RWPE2 (cell line): Measurements from ENCODE around the gene CDC42SE1.

Source experiments
- ATAC-seq: fragments of 200-7000 bp; cut with Tn5 transposase; 3 replicates; pipeline ENCODE4 v1.9.1; 2021; ENCODE audit warnings: low read depth
- DNase-seq: peaks from one replicate; pipeline ENCODE4 v3.0.0-alpha.2; 2020; ENCODE audit warnings: low spot score
- H3K27ac ChIP-seq: fragments of 450-650 bp; 2 replicates; pipeline ENCODE4 v1.5.1; 2017; ENCODE audit warnings: mild to moderate bottlenecking; ENCODE audit not compliant: poor library complexity, severe bottlenecking
- H3K27me3 ChIP-seq: fragments of 250-450 bp; sonication (Bioruptor Pico); 2 replicates; pipeline ENCODE4 v1.5.1; 2021; ENCODE audit warnings: mild to moderate bottlenecking, moderate library complexity; ENCODE audit not compliant: insufficient read depth, poor library complexity, severe bottlenecking
- H3K36me3 ChIP-seq: fragments of 250-450 bp; sonication (Bioruptor Pico); 2 replicates; pipeline ENCODE4 v1.5.1; 2020; ENCODE audit warnings: low read depth, mild to moderate bottlenecking, moderate library complexity
- H3K4me1 ChIP-seq: fragments of 250-450 bp; sonication (Bioruptor Pico); 2 replicates; pipeline ENCODE4 v1.5.1; 2021; ENCODE audit warnings: mild to moderate bottlenecking, moderate library complexity; ENCODE audit not compliant: insufficient read depth, poor library complexity, severe bottlenecking
- H3K4me3 ChIP-seq: fragments of 250-450 bp; sonication (Bioruptor Pico); 2 replicates; pipeline ENCODE4 v1.5.1; 2021; ENCODE audit warnings: mild to moderate bottlenecking, moderate library complexity; ENCODE audit not compliant: severe bottlenecking
- H3K9me3 ChIP-seq: fragments of 250-450 bp; sonication (Bioruptor Pico); 2 replicates; pipeline ENCODE4 v1.5.1; 2021; ENCODE audit warnings: mild to moderate bottlenecking, moderate library complexity; ENCODE audit not compliant: severe bottlenecking
- TF ChIP-seq, protein P1 (sequence below): fragments of 450-650 bp; IDR thresholded peaks from one replicate; pipeline ENCODE4 v1.5.1; 2017; ENCODE audit warnings: mild to moderate bottlenecking, moderate library complexity; ENCODE audit not compliant: poor library complexity, severe bottlenecking

Gene CDC42SE1, protein sequence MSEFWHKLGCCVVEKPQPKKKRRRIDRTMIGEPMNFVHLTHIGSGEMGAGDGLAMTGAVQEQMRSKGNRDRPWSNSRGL

DNA sequence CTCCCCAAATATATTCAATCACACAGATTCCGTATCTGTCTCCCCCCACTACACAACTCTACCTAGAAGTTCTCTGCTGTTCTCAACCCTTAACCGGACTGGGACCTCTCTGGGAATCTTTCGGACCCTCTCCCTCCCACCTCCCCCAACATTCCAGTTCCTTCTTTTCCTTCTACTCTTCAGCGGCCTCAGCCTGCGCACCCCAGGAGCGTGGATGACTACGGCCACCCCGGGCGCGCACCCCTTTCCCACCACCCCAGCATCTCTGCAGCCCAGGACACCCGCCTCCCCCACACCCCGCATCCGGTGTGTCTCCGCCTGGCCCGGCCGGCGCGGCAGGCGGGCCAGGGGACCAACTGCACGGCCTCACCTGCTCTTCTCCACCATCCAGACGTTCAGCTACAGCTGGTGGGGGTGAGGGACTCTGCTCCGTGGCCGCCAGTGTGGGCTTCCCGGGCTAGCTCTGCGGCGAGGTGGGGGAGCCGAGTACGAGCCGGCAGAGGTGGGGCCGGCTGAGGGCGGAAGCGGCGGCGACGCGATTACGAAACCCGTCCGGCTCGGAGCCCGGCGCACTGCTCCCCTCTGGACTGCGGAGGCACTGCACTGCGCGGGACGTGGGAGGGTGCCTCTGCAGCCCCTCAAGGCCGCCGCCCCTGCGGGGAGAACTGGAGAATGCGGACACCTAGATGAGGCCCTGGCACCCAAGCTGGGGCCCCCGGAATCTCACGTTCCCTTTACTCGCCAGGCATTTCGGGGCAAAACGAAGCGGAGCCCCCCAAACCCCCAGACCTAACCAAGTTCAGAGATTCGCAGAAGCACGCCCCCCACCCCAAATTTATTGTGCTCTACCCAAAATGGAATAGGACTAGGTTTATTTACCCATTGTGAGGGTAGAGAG is at the start of gene CDC42SE1:
CDC42SE1 (minus strand) TSS at position 514 of the 898 bp plus-strand sequence. CDS start 3,892 bp downstream, outside the sequence.
- Histone ChIP-seq H3K27me3 (no peaks in the 10 kb centered on the region), H3K27ac (peak within 1 kb of the TSS; percentile 90), H3K4me1 (peaks cover 42% of the 10 kb centered on the region), H3K36me3 (peaks cover 42% of the 10 kb centered on the region), H3K9me3 (no peaks in the 10 kb centered on the region), H3K4me3 (peak within 1 kb of the TSS; percentile 68)
- TF ChIP-seq, protein P1, sequence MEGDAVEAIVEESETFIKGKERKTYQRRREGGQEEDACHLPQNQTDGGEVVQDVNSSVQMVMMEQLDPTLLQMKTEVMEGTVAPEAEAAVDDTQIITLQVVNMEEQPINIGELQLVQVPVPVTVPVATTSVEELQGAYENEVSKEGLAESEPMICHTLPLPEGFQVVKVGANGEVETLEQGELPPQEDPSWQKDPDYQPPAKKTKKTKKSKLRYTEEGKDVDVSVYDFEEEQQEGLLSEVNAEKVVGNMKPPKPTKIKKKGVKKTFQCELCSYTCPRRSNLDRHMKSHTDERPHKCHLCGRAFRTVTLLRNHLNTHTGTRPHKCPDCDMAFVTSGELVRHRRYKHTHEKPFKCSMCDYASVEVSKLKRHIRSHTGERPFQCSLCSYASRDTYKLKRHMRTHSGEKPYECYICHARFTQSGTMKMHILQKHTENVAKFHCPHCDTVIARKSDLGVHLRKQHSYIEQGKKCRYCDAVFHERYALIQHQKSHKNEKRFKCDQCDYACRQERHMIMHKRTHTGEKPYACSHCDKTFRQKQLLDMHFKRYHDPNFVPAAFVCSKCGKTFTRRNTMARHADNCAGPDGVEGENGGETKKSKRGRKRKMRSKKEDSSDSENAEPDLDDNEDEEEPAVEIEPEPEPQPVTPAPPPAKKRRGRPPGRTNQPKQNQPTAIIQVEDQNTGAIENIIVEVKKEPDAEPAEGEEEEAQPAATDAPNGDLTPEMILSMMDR = peak; percentile 83
- ATAC-seq (peak; percentile 77), DNase-seq (peak; percentile 69)

DNA sequence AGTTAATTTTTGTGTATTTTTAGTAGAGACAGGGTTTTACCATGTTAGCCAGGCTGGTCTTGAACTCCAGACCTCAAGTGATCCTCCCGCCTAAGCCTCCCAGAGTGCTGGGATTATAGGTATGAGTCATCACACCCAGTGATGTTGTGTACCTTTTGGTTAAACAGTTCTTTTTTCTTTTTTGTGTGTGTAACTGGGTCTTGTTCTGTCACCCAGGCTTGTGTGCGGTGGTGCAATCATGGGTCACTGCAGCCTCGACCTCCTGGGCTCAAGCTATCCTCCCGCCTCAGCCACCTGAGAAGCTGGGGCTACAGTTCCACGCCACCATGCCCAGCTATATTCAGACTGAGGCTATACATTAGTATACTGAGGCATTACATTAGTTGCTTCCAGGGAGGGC is 48.9 kb upstream of the CDC42SE1 start:
- Histone ChIP-seq H3K27ac (no peak overlapping the region), H3K9me3 (no peaks in the 10 kb centered on the region), H3K36me3 (no peaks in the 10 kb centered on the region), H3K27me3 (no peaks in the 10 kb centered on the region), H3K4me3 (no peak overlapping the region), H3K4me1 (peaks cover 14% of the 10 kb centered on the region)
- TF ChIP-seq, protein P1 = no peak
- ATAC-seq = no peak
- DNase-seq = no peak

DNA sequence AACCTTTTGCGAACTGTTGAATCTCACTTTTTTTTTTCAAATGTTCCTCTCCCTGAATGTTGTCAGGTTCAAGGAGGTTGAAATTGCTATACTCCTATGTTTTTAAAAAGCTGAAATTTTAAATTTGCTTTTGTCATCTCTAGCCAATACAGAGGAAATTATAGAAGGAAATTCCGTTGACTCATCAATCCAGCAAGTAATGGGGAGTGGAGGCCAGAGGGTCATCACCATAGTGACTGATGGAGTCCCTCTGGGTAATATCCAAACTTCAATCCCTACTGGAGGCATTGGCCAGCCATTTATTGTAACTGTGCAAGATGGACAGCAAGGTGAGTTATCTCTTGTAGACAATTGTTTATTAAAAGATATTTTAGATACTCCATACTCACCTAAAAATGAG is 47.5 kb upstream of the CDC42SE1 start:
- TF ChIP-seq, protein P1 = no peak
- Histone ChIP-seq H3K4me3 (no peak overlapping the region), H3K27ac (peak overlapping the region; percentile 39)

DNA sequence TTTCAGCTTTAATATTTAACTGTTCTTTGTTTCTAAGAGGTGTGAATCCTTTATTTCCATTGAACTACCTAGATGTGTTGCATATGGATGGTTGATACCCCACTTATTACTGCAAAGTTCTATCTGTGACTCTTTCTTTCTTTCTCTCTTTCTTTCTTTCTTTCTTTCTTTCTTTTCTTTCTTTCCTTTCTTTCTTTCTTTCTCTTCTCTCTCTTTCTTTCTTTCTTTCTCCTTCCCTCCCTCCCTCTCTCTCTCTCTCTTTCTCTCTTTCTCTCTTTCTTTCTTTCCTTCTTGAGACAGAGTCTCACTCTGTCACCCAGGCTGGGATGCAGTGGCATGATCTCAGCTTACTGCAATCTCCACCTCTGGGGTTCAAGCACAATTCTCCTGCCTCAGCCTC is 45.2 kb upstream of the CDC42SE1 start:
- TF ChIP-seq, protein P1 = no peak
- DNase-seq = no peak
- H3K9me3 ChIP-seq = no peaks in the 10 kb centered on the region
- no peak overlapping the region for H3K27ac ChIP-seq
- peaks cover 14% of the 10 kb centered on the region for H3K4me1 ChIP-seq
- H3K27me3 ChIP-seq = no peaks in the 10 kb centered on the region
- H3K36me3 ChIP-seq = no peaks in the 10 kb centered on the region
- no peak for ATAC-seq
- H3K4me3 ChIP-seq = no peak overlapping the region

More for the DNA sequence above, 47.5 kb upstream of the CDC42SE1 start:
- no peaks in the 10 kb centered on the region for H3K36me3 ChIP-seq
- H3K9me3 ChIP-seq = no peaks in the 10 kb centered on the region
- H3K27me3 ChIP-seq = no peaks in the 10 kb centered on the region
- ATAC-seq (peak; percentile 74; the same call in 2 of the 3 replicates), DNase-seq (no peak)
- H3K4me1 ChIP-seq = peaks cover 14% of the 10 kb centered on the region
